Osteocyte (in vitro differentiated cells): Measurements from ENCODE around the gene NR2C2. TPM values are rescaled to one million over a fixed set of nuclear protein-coding genes. Genes with fewer than 3 reads are reported as not detected.

Experiments used
- DNase-seq: peaks from one replicate; pipeline ENCODE4 v3.0.0; 2021; ENCODE audit warnings: mixed read lengths; ENCODE audit not compliant: unreplicated experiment; ENCODE audit errors: extremely low spot score
- H3K27ac Mint-ChIP-seq: one replicate; pipeline ENCODE4 v1.8.0; 2021; ENCODE audit warnings: mild to moderate bottlenecking, mixed read lengths; ENCODE audit not compliant: unreplicated experiment
- H3K27me3 Mint-ChIP-seq: one replicate; pipeline ENCODE4 v1.8.0; 2021; ENCODE audit warnings: mixed read lengths; ENCODE audit not compliant: unreplicated experiment
- H3K36me3 Mint-ChIP-seq: one replicate; pipeline ENCODE4 v1.8.0; 2021; ENCODE audit warnings: mixed read lengths; ENCODE audit not compliant: unreplicated experiment
- H3K4me1 Mint-ChIP-seq: one replicate; pipeline ENCODE4 v1.8.0; 2021; ENCODE audit warnings: mixed read lengths; ENCODE audit not compliant: unreplicated experiment
- H3K4me3 Mint-ChIP-seq: one replicate; pipeline ENCODE4 v1.8.0; 2021; ENCODE audit warnings: mild to moderate bottlenecking, moderate library complexity, mixed read lengths; ENCODE audit not compliant: unreplicated experiment
- H3K9me3 Mint-ChIP-seq: one replicate; pipeline ENCODE4 v1.8.0; 2021; ENCODE audit warnings: mixed read lengths; ENCODE audit not compliant: unreplicated experiment
- CTCF ChIP-seq: fragments of 200-600 bp; sonication (generic); IDR thresholded peaks from 2 replicates; pipeline ENCODE4 v1.5.0; 2021; ENCODE audit warnings: antibody characterized with exemption, mild to moderate bottlenecking, moderate library complexity
- total RNA-seq: library from RNA; stranded (reverse); gene quantifications from 2 replicates; pipeline ENCODE4 v1.2.1, GENCODE V29; 2021

Gene NR2C2
- total RNA-seq, 1 donor from 2014 or later: 48.3 TPM

DNA sequence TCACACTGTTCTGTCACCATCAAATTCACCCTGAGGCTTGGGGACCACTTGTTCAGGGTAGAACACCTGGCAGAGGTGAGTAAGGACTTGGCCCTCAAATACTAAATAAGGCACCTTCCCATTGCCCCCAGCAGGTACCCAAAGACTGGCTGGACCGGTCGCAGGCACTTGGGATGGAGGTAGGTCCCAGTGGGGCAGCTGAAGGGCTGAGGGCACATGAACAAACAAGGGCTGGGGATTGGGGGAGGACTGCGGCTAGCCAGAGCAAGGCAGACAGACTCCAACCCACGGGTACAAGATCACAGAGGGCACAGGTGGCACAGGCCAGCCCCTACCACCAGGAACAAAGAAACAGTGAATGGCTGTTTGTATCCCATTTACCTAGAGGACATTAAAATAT is 115.9 kb downstream of the NR2C2 start:
- Mint-ChIP-seq H3K9me3 (no peaks in the 10 kb centered on the region), H3K27ac (no peak overlapping the region)
- DNase-seq: no peak

DNA sequence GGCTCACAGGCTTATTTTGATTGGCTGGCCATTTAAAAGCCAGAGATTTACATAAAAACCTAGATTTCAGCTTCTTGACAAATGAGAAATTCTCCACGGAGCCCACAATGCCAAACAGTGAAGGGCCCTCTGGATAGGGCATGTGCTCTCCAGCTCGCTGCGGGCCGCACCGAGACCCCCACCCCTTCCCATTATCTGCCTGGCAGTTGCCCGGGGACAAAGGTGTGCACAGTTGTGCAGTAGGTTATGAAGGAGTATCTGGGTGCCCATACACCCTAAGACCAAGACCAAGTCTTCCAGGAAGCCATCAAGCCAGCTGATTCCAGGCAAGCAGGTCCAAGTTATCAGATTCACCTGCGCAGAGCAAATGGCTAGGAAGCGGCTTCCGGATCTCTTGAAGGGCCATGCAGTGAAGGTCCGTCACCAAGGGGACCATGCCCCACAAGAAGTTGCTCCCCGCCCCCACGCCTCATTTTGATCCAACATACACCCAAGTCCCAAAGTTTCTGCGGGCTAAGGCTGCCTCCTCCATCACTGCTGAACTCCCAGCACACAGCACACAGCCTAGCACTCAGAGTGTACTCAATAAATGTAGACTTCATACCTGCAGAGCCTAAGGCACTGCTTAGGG is 116.4 kb downstream of the NR2C2 start:
- peaks cover 7% of the 10 kb centered on the region for H3K36me3 Mint-ChIP-seq
- TF ChIP-seq CTCF: no peak
- H3K27me3 Mint-ChIP-seq: no peaks in the 10 kb centered on the region
- no peaks in the 10 kb centered on the region for H3K9me3 Mint-ChIP-seq
- peak overlapping the region; percentile 96 for H3K4me3 Mint-ChIP-seq
- peak overlapping the region; percentile 83 for H3K27ac Mint-ChIP-seq
- peaks cover 20% of the 10 kb centered on the region for H3K4me1 Mint-ChIP-seq
- DNase-seq: no peak

More for the DNA sequence above, 115.9 kb downstream of the NR2C2 start:
- peak overlapping the region; percentile 96 for H3K4me3 Mint-ChIP-seq
- H3K36me3 Mint-ChIP-seq: peaks cover 12% of the 10 kb centered on the region
- no peak for TF ChIP-seq CTCF
- H3K4me1 Mint-ChIP-seq: peaks cover 20% of the 10 kb centered on the region
- no peaks in the 10 kb centered on the region for H3K27me3 Mint-ChIP-seq

GRCh38 chr3:15064299-15064834 is 117.0 kb downstream of the NR2C2 start:
- Mint-ChIP-seq H3K27me3 (no peaks in the 10 kb centered on the region), H3K4me1 (peaks cover 20% of the 10 kb centered on the region), H3K36me3 (peaks cover 4% of the 10 kb centered on the region), H3K4me3 (peak overlapping the region; percentile 96), H3K9me3 (no peaks in the 10 kb centered on the region), H3K27ac (peak overlapping the region; percentile 83)
- TF ChIP-seq CTCF: no peak
- no peak for DNase-seq

DNA sequence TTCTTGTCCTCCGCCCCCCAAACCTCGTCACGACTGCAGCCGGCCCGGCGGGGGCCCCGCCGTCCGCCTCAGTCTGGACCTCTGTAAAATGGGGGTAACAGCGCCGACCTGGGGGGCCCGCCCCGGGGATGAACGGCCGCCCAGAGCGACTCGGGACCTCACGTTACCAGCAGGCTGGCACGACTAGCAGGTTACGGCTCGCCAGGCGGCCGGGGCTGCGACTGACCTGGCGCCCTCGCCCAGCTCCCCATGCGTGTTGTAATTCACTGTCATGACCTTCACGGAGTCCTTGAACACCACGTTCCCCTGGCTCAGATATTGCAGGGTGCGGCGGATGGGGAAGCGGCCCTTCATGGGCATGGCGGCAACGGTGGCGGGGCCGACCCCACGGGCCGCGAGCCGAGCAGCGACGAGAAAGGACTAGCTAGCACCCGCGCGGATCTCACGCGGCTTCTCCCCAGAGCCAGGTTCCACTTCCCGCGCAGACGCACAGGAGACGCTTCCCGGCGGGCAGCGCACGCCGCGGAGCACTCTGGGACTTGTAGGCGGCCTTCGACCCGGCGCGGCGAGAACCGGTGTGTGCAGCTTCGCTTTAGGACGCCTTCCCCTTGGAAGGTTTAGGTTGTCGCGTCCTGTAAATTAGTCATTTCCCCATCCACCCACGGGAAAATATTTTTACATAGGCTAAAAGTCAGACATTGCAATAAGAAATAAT is 117.6 kb downstream of the NR2C2 start, which contains the start of gene MRPS25:
TSS of gene MRPS25 (minus strand) at position 481 of the 715 bp plus-strand sequence. CDS start at position 360, 121 bp downstream.
- no peaks in the 10 kb centered on the region for H3K9me3 Mint-ChIP-seq
- TF ChIP-seq CTCF: no peak
- H3K4me1 Mint-ChIP-seq: peaks cover 20% of the 10 kb centered on the region
- DNase-seq: peak; percentile 96
- H3K4me3 Mint-ChIP-seq: peak within 1 kb of the TSS; percentile 96
- no peaks in the 10 kb centered on the region for H3K27me3 Mint-ChIP-seq
- peaks cover 4% of the 10 kb centered on the region for H3K36me3 Mint-ChIP-seq
- H3K27ac Mint-ChIP-seq: peak within 1 kb of the TSS; percentile 96

DNA sequence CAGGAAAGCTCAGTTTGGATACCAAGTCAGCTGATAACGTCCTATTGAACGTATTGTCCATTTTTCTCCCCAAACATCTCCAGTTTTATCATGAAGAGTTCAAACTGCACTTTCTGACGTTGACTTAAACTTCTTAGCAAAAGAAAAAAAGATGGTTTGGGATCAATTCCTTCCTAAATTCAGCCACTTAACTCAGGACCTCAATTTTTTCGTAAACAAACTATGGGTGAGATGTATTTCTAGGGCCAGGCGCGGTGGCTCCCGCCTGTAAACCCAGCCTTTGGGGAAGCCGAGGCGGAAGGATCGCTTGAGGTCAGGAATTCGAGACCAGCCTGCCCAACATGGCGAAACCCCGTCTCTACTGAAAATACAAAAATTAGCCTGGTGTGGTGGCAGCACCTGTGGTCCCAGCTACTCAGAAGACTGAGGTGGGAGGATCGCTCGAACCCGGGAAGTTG is 118.2 kb downstream of the NR2C2 start:
- H3K9me3 Mint-ChIP-seq: no peaks in the 10 kb centered on the region
- peaks cover 7% of the 10 kb centered on the region for H3K36me3 Mint-ChIP-seq
- no peaks in the 10 kb centered on the region for H3K27me3 Mint-ChIP-seq
- no peak for DNase-seq
- TF ChIP-seq CTCF: no peak
- peak overlapping the region; percentile 96 for H3K27ac Mint-ChIP-seq
- peaks cover 20% of the 10 kb centered on the region for H3K4me1 Mint-ChIP-seq
- H3K4me3 Mint-ChIP-seq: peak overlapping the region; percentile 96
